Psoas muscle (tissue), 8 donors: Measurements from ENCODE around the gene SLC4A3. TPM values are rescaled to one million over a fixed set of nuclear protein-coding genes. Genes with fewer than 3 reads are reported as not detected.
A peak's percentile ranks its signal among the peaks of the same experiment; 100 is the strongest.

Source experiments
- ATAC-seq, 4 donors: fragments of 200-7000 bp; cut with Tn5 transposase; one replicate each; pipeline ENCODE4 v1.9.1; 2020; ENCODE audit warnings: moderate library complexity in 3 of 4, mild to moderate bottlenecking in 2 of 4
- DNase-seq, 2 donors: peaks; one replicate each; pipeline ENCODE4 v3.0.0-alpha.2; 2020
- H3K27ac ChIP-seq: fragments of 200-600 bp; one replicate; pipeline ENCODE4 v1.8.0; 2022
- H3K27me3 ChIP-seq, 3 donors: fragments of 200-600 bp in 1 of 3; one replicate each; pipeline versions ENCODE4 v1.6.1 to v1.8.0; 2013 to 2022; ENCODE audit warnings: low read length in 2 of 3, mild to moderate bottlenecking in 2 of 3, moderate library complexity in 1 of 3; ENCODE audit not compliant: insufficient read depth in 3 of 3
- H3K36me3 ChIP-seq, 2 donors: fragments of 200-600 bp in 1 of 2; one replicate each; pipeline versions ENCODE4 v1.6.1 to v1.8.0; 2013 to 2022; ENCODE audit warnings: low read depth in 1 of 2, mild to moderate bottlenecking in 1 of 2, moderate library complexity in 1 of 2; ENCODE audit not compliant: insufficient read depth in 1 of 2
- H3K4me1 ChIP-seq: fragments of 200-600 bp; one replicate; pipeline ENCODE4 v1.8.0; 2022
- H3K4me3 ChIP-seq: fragments of 200-600 bp; one replicate; pipeline ENCODE4 v1.8.0; 2022; ENCODE audit warnings: mild to moderate bottlenecking
- H3K9me3 ChIP-seq: fragments of 200-600 bp; one replicate; pipeline ENCODE4 v1.8.0; 2022
- WGBS, 3 donors: extraction: QIAGEN DNeasy Blood & Tissue Kit; methylation state at CpG; one replicate each; pipeline versions ENCODE4 v1.1.6 to v1.1.7; 2013; 5-methylcytosine and 5-hydroxymethylcytosine counted together
- intact Hi-C, 2 donors: fragments of 100-400 bp; cut with DNase I; formaldehyde crosslinking; loops; one replicate each; pipeline versions ENCODE4 v1.11.0 to v1.14.2; 2022
- long read RNA-seq, 2 donors: library from polyadenylated mRNA; unstranded; transcript quantifications; one replicate each; pipeline ENCODE4 v2.0.0, GENCODE V29; 2021
- polyA plus RNA-seq, 3 donors: library from polyadenylated mRNA; stranded (reverse); fragments of 200-250 nt; gene quantifications; one replicate each; pipeline ENCODE4 v1.2.3, GENCODE V29; 2013
- total RNA-seq, 4 donors: library from RNA; stranded (reverse); fragmentation: NEBNext Ultra II Directional in 2 of 4; extraction: Animal tissue kit (Norgen Biotek cat#: 25700) in 2 of 4; gene quantifications; one replicate each; pipeline versions ENCODE4 v1.2.1 to v1.2.4, GENCODE V29; 2021 to 2023
- TF ChIP-seq, protein P1 (sequence below): fragments of 200-600 bp; IDR thresholded peaks from one replicate; pipeline ENCODE4 v1.8.0; 2022; ENCODE audit warnings: antibody characterized with exemption
- donor health status: healthy with polysubstance abuse.
- donor health status: DM: no; HTN: no; CAD: no; lungs with moderate emphysema.
- donor health status: Bipolar disorder and iron deficiency.
- donor health status: healthy.
- donor health status: DM: yes; HTN: yes; CAD: no.
- donor health status: DM: no; HTN: no; CAD: no.
- donor health status: DM: no; HTN: no; CAD: no.
- donor health status: DM: yes; HTN: yes; CAD: no.

The SLC4A3 gene, protein sequence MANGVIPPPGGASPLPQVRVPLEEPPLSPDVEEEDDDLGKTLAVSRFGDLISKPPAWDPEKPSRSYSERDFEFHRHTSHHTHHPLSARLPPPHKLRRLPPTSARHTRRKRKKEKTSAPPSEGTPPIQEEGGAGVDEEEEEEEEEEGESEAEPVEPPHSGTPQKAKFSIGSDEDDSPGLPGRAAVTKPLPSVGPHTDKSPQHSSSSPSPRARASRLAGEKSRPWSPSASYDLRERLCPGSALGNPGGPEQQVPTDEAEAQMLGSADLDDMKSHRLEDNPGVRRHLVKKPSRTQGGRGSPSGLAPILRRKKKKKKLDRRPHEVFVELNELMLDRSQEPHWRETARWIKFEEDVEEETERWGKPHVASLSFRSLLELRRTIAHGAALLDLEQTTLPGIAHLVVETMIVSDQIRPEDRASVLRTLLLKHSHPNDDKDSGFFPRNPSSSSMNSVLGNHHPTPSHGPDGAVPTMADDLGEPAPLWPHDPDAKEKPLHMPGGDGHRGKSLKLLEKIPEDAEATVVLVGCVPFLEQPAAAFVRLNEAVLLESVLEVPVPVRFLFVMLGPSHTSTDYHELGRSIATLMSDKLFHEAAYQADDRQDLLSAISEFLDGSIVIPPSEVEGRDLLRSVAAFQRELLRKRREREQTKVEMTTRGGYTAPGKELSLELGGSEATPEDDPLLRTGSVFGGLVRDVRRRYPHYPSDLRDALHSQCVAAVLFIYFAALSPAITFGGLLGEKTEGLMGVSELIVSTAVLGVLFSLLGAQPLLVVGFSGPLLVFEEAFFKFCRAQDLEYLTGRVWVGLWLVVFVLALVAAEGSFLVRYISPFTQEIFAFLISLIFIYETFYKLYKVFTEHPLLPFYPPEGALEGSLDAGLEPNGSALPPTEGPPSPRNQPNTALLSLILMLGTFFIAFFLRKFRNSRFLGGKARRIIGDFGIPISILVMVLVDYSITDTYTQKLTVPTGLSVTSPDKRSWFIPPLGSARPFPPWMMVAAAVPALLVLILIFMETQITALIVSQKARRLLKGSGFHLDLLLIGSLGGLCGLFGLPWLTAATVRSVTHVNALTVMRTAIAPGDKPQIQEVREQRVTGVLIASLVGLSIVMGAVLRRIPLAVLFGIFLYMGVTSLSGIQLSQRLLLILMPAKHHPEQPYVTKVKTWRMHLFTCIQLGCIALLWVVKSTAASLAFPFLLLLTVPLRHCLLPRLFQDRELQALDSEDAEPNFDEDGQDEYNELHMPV
- total RNA-seq (1 to 10 TPM in 1 of 4 donors, under 1 TPM in 3; 0.50 to 1.4 (median 0.78) TPM), polyA plus RNA-seq (under 1 TPM; 0.40 to 0.60 (median 0.48) TPM)
- long read RNA-seq, donor 1 = 0 reads
- long read RNA-seq, donor 2, partial matches to known transcripts = 0 of 2 reads
- long read RNA-seq, donor 2, other reads (novel, unspliced or antisense) = 2 of 2 reads

DNA sequence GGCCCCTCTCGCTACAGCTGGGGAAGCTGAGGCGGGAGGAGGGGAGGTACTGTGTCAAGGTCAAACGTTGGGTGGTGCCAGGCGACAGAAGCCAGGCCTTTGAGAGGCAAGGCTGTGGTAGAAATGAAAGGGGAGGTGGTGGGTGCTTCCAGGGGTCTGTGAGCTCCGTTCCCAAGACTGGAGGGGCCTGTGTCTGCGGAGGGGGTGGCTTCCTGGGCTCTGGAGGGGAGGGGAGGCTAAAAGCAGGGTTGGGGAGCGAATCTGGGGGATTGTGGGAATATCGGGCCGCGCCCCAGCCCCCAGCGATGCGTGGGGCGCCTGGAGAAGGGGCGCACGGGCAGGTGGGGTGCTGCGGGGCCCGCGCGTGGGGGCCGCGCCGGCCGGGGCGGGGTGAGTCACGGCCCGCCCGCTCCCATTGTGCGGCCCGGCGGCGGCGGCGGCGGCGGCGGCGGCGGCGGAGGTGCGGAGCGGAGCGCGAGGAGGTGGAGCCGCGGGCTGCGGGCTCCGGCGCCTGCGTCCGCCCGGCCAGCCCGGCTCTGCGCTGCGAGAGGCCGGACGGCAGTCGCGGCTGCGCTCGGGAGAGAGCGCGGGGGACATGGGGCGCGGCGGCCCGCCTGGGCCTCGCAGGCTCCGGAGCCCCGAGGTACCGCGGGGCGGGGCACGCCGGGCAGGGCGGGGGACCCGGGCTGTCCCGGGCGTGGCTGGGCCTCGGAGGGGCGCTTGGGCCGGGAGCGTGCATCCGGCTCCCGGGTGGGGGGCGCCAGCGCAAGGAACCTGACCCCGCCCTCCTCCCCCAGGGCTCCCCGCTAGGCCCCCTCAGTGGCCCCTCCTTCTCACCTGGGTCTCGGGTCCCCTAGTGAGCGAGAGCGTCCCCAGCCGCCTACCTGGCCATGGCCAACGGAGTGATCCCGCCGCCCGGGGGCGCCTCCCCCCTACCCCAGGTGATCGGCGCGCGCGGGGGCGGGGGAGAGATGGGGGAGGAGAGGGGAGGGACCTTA, at the start of gene SLC4A3:
TSS of gene SLC4A3 (plus strand) at position 528 of the 998 bp plus-strand sequence. CDS start at position 891, 363 bp downstream.
- WGBS, 3 donors = 4 to 18% (median 12%) methylated on average over 25 to 101 of the region's 103 CpGs
- Histone ChIP-seq H3K36me3 (no peaks in the 10 kb centered on the region), H3K27ac (no peak within 1 kb of the TSS), H3K4me1 (no peaks in the 10 kb centered on the region), H3K27me3 (no peaks in the 10 kb centered on the region), H3K4me3 (peak within 1 kb of the TSS; percentile 70), H3K9me3 (no peaks in the 10 kb centered on the region)
- intact Hi-C loops = no loop called here
- TF ChIP-seq, protein P1, sequence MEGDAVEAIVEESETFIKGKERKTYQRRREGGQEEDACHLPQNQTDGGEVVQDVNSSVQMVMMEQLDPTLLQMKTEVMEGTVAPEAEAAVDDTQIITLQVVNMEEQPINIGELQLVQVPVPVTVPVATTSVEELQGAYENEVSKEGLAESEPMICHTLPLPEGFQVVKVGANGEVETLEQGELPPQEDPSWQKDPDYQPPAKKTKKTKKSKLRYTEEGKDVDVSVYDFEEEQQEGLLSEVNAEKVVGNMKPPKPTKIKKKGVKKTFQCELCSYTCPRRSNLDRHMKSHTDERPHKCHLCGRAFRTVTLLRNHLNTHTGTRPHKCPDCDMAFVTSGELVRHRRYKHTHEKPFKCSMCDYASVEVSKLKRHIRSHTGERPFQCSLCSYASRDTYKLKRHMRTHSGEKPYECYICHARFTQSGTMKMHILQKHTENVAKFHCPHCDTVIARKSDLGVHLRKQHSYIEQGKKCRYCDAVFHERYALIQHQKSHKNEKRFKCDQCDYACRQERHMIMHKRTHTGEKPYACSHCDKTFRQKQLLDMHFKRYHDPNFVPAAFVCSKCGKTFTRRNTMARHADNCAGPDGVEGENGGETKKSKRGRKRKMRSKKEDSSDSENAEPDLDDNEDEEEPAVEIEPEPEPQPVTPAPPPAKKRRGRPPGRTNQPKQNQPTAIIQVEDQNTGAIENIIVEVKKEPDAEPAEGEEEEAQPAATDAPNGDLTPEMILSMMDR = no peak
- DNase-seq (peak in 1 of 2 donors; percentile 48), ATAC-seq (peak; percentile 26 to 61 (median 50))

DNA sequence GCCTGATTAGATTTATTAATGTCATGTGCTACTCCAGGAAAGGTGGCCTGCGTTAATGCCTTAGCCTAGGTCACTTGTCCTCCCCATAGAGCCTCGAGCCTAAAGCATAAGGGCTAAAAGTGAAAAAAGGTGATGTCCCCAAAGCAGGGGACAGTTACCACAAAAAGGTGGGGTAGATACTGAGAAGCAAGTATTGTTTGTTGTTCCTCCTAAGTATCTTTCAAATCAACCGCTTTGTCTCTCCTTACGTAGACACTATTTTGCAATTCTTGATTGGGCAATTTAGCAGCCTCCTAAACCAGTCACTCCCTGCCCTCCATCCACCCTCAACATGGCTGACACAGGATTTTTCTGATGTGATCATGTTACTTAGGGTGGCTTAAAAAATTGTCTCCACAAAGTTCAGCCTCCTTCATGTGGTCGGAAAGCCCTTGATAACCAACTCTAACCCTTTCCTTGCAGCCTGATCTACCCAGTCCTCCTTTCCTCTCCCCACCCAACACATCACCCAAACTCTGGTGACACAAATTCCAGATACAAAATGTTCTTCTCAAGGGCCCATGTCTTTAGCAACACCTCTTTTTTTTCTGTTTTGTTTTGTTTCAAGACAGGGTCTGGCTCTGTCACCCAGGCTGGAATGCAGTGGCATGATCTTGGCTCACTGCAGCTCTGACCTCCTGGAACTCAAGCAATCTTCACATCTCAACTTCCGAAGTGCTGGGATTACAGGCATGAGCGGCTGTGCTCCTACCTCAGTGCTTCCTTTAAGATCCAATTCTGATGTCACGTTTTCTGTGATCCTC, 48.4 kb upstream of the SLC4A3 start:
- Histone ChIP-seq H3K27ac (no peak overlapping the region), H3K27me3 (no peaks in the 10 kb centered on the region), H3K36me3 (no peaks in the 10 kb centered on the region), H3K9me3 (no peaks in the 10 kb centered on the region), H3K4me1 (no peaks in the 10 kb centered on the region), H3K4me3 (no peak overlapping the region)
- intact Hi-C loops = no loop called here
- DNase-seq (no peak), ATAC-seq (peak; percentile 61 to 81 (median 72))
- WGBS, 3 donors = 56 to 70% (median 64%) methylated on average over 8 of the region's 8 CpGs
- TF ChIP-seq, protein P1 = no peak

DNA sequence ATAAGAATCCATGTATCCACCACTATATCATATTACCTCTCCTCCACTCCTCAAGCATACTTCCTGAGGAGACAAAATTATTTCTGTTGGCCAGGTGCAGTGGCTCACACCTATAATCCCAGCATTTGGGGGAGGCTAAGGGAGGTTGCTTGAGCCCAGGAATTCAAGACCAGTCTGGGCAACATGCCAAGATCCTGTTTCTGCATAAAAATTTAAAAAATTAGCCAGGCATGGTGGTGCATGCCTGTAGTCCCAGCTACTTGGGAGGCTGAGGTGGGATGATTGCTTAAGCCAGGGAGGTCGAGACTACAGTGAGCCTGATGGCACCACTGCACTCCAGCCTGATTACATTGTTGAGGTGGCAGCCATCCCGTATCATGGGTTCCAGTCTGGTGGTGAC, 46.1 kb upstream of the SLC4A3 start:
- ATAC-seq (no peak), DNase-seq (no peak)
- Histone ChIP-seq H3K4me1 (no peaks in the 10 kb centered on the region), H3K4me3 (no peak overlapping the region), H3K27ac (no peak overlapping the region), H3K27me3 (no peaks in the 10 kb centered on the region), H3K36me3 (no peaks in the 10 kb centered on the region), H3K9me3 (no peaks in the 10 kb centered on the region)
- intact Hi-C loops = no loop called here
- TF ChIP-seq, protein P1 = no peak
- WGBS, 3 donors = 70 to 76% (median 71%) methylated on average over 2 of the region's 2 CpGs
